ENCODE results near the gene SNX5. TPM values are rescaled to one million over a fixed set of nuclear protein-coding genes. Genes with fewer than 3 reads are reported as not detected.
A peak's percentile ranks its signal among the peaks of the same experiment; 100 is the strongest.

The SNX5 gene
- total and polyA plus RNA-seq, 4 donors: 51.2 to 70.9 (median 59.3) TPM

DNA sequence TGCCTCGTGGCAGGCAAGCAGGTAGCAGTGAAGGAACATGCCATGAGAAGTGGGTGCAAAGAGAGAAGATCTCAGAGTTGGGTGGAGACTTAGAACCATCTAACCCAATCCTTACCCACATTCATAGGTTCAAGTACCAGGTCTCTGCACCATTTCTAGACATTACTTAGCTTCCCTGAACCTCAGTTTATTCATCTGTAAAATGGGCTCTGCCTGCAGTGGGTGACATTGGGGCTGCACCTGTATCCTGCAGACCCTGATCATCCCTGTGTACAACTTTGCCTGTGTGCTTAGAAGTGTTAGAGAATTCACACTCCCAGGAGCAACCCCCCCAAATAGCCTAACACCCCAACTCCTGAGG is 42.7 kb downstream of the SNX5 start:
- Histone ChIP-seq H3K27ac (ENCODE audit: low read depth in 1 of 2, low read length in 2 of 2) (no peak overlapping the region), H3K36me3 (ENCODE audit: control insufficient read depth in 1 of 2, insufficient read depth in 2 of 2, low read length in 1 of 2) (no peaks in the 10 kb centered on the region), H3K27me3 (ENCODE audit: control insufficient read depth in 1 of 2, insufficient read depth in 2 of 2, low read length in 1 of 2) (no peaks in the 10 kb centered on the region), H3K9me3 (ENCODE audit: control insufficient read depth, low read length) (no peaks in the 10 kb centered on the region), H3K4me1 (ENCODE audit: control insufficient read depth in 1 of 2, insufficient read depth in 2 of 2, low read length in 2 of 2) (peaks cover 0 to 3% of the 10 kb centered on the region in 2 donors), H3K4me3 (ENCODE audit: low read length in 2 of 2) (no peak overlapping the region)
- intact Hi-C loops (cut with DNase I): no loop called here
- no peak for ATAC-seq (ENCODE audit: low FRiP score)
- no peak for DNase-seq
- 71 to 93% methylated on average over 1 of the region's 1 CpG for WGBS, 2 donors

GRCh38 chr20:17925141-17925939 is 43.3 kb downstream of the SNX5 start:
- intact Hi-C loops (cut with DNase I): no loop called here
- WGBS, 2 donors: 49 to 62% methylated on average over 11 of the region's 11 CpGs
- H3K27me3 ChIP-seq (ENCODE audit: control insufficient read depth in 1 of 2, insufficient read depth in 2 of 2, low read length in 1 of 2): no peaks in the 10 kb centered on the region
- no peak for ATAC-seq (ENCODE audit: low FRiP score)
- no peaks in the 10 kb centered on the region for H3K36me3 ChIP-seq (ENCODE audit: control insufficient read depth in 1 of 2, insufficient read depth in 2 of 2, low read length in 1 of 2)
- H3K9me3 ChIP-seq (ENCODE audit: control insufficient read depth, low read length): no peaks in the 10 kb centered on the region
- no peak overlapping the region for H3K27ac ChIP-seq (ENCODE audit: low read depth in 1 of 2, low read length in 2 of 2)
- peaks cover 0 to 3% of the 10 kb centered on the region in 2 donors for H3K4me1 ChIP-seq (ENCODE audit: control insufficient read depth in 1 of 2, insufficient read depth in 2 of 2, low read length in 2 of 2)
- no peak for DNase-seq
- H3K4me3 ChIP-seq (ENCODE audit: low read length in 2 of 2): no peak overlapping the region

- intact Hi-C loops (cut with DNase I): no loop called here
- no peaks in the 10 kb centered on the region for H3K36me3 ChIP-seq (ENCODE audit: control insufficient read depth in 1 of 2, insufficient read depth in 2 of 2, low read length in 1 of 2)
- DNase-seq: no peak
- H3K4me3 ChIP-seq (ENCODE audit: low read length in 2 of 2): no peak overlapping the region
- ATAC-seq (ENCODE audit: low FRiP score): no peak
- no peaks in the 10 kb centered on the region for H3K9me3 ChIP-seq (ENCODE audit: control insufficient read depth, low read length)
- no peak overlapping the region for H3K27ac ChIP-seq (ENCODE audit: low read depth in 1 of 2, low read length in 2 of 2)
- no peaks in the 10 kb centered on the region for H3K27me3 ChIP-seq (ENCODE audit: control insufficient read depth in 1 of 2, insufficient read depth in 2 of 2, low read length in 1 of 2)
- 29% methylated on average over 1 of the region's 1 CpG for WGBS, 2 donors
- peaks cover 0 to 3% of the 10 kb centered on the region in 2 donors for H3K4me1 ChIP-seq (ENCODE audit: control insufficient read depth in 1 of 2, insufficient read depth in 2 of 2, low read length in 2 of 2)
These were observed 46.8 kb downstream of the SNX5 start for GRCh38 chr20:17921774-17922173.

DNA sequence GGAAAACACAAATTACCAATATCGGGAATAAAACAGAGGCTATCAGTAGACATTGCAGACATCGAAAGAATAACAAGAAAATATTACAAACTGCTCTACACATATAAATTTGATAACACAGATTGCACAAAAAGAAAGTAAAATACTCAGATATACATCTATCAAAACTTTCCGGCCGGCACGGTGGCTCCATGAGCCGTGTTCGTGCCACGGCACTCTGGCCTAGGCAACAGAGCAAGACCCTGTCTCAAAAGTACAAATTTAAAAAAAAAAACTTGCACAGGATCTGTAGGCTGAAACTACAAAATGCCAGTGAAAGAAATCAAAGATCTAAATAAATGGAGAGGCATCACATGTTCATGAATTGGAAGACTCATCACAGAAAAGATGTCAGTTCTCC is 49.4 kb downstream of the SNX5 start:
- no peak for ATAC-seq (ENCODE audit: low FRiP score)
- intact Hi-C loops (cut with DNase I): no loop called here
- 94 to 95% methylated on average over 8 of the region's 8 CpGs for WGBS, 2 donors
- H3K27ac ChIP-seq (ENCODE audit: low read depth in 1 of 2, low read length in 2 of 2): no peak overlapping the region
- DNase-seq: no peak
- H3K27me3 ChIP-seq (ENCODE audit: control insufficient read depth in 1 of 2, insufficient read depth in 2 of 2, low read length in 1 of 2): no peaks in the 10 kb centered on the region
- no peak overlapping the region for H3K4me3 ChIP-seq (ENCODE audit: low read length in 2 of 2)
- H3K4me1 ChIP-seq (ENCODE audit: control insufficient read depth in 1 of 2, insufficient read depth in 2 of 2, low read length in 2 of 2): no peaks in the 10 kb centered on the region
- no peaks in the 10 kb centered on the region for H3K9me3 ChIP-seq (ENCODE audit: control insufficient read depth, low read length)
- no peaks in the 10 kb centered on the region for H3K36me3 ChIP-seq (ENCODE audit: control insufficient read depth in 1 of 2, insufficient read depth in 2 of 2, low read length in 1 of 2)

- Histone ChIP-seq H3K4me1 (ENCODE audit: control insufficient read depth in 1 of 2, insufficient read depth in 2 of 2, low read length in 2 of 2) (no peaks in the 10 kb centered on the region), H3K4me3 (ENCODE audit: low read length in 2 of 2) (no peak overlapping the region), H3K36me3 (ENCODE audit: control insufficient read depth in 1 of 2, insufficient read depth in 2 of 2, low read length in 1 of 2) (no peaks in the 10 kb centered on the region), H3K27ac (ENCODE audit: low read depth in 1 of 2, low read length in 2 of 2) (no peak overlapping the region), H3K27me3 (ENCODE audit: control insufficient read depth in 1 of 2, insufficient read depth in 2 of 2, low read length in 1 of 2) (no peaks in the 10 kb centered on the region), H3K9me3 (ENCODE audit: control insufficient read depth, low read length) (no peaks in the 10 kb centered on the region)
- intact Hi-C loops (cut with DNase I): no loop called here
- WGBS, 2 donors: 90 to 91% methylated on average over 7 of the region's 7 CpGs
- no peak for DNase-seq
- no peak for ATAC-seq (ENCODE audit: low FRiP score)
These were observed 50.6 kb downstream of the SNX5 start for GRCh38 chr20:17917832-17918618.

DNA sequence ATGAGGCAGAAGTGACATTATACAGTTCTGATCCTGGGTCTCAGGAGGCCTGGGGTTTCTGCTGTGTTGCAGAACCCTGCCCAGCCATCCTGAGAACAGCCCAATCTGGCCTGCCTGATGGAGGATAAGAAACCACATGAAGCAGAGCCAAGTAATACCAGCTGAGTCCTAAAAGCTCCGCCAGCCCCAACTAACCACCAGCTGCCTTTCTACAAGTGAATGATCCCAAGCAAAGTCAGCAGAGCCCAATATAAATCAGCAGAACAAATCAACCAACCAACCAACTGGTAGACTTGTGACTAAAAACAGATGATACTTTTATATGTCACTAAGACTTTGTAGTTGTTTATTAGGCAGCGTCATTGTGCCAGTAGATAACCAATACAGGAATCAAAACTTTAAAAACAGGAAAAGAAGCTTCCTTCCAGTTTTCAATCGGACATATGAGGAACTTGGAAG is 52.1 kb downstream of the SNX5 start:
- Histone ChIP-seq H3K27me3 (ENCODE audit: control insufficient read depth in 1 of 2, insufficient read depth in 2 of 2, low read length in 1 of 2) (no peaks in the 10 kb centered on the region), H3K9me3 (ENCODE audit: control insufficient read depth, low read length) (no peaks in the 10 kb centered on the region), H3K36me3 (ENCODE audit: control insufficient read depth in 1 of 2, insufficient read depth in 2 of 2, low read length in 1 of 2) (no peaks in the 10 kb centered on the region), H3K4me1 (ENCODE audit: control insufficient read depth in 1 of 2, insufficient read depth in 2 of 2, low read length in 2 of 2) (no peaks in the 10 kb centered on the region), H3K4me3 (ENCODE audit: low read length in 2 of 2) (no peak overlapping the region), H3K27ac (ENCODE audit: low read depth in 1 of 2, low read length in 2 of 2) (no peak overlapping the region)
- intact Hi-C loops (cut with DNase I): no loop called here
- peak in 1 of 2 donors; percentile 57 for DNase-seq
- ATAC-seq (ENCODE audit: low FRiP score): no peak
- 49 to 61% methylated on average over 3 of the region's 3 CpGs for WGBS, 2 donors

DNA sequence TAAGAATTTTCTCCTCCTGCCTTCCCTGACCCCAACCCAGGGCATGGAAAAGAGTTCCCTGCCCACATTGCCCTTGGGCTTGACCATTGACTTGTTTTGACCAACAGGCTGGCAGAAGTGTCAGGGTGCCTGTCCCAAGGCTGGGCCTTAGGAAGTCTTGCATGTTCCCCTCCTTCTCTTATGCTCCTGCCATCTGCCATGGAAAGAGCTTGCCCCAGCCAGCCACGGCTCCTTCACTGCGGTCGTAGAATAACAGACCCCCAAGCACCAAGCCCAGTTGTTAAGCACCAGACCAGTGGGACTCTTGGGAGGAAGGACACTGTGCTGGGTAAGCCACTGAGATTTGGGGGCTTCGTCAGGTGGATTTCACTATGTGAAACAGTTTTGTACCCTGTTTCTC is 53.6 kb downstream of the SNX5 start:
- no peaks in the 10 kb centered on the region for H3K27me3 ChIP-seq (ENCODE audit: control insufficient read depth in 1 of 2, insufficient read depth in 2 of 2, low read length in 1 of 2)
- H3K4me3 ChIP-seq (ENCODE audit: low read length in 2 of 2): no peak overlapping the region
- no peak for DNase-seq
- no peak for ATAC-seq (ENCODE audit: low FRiP score)
- intact Hi-C loops (cut with DNase I): no loop called here
- 85 to 86% methylated on average over 4 of the region's 4 CpGs for WGBS, 2 donors
- H3K9me3 ChIP-seq (ENCODE audit: control insufficient read depth, low read length): no peaks in the 10 kb centered on the region
- no peaks in the 10 kb centered on the region for H3K36me3 ChIP-seq (ENCODE audit: control insufficient read depth in 1 of 2, insufficient read depth in 2 of 2, low read length in 1 of 2)
- no peaks in the 10 kb centered on the region for H3K4me1 ChIP-seq (ENCODE audit: control insufficient read depth in 1 of 2, insufficient read depth in 2 of 2, low read length in 2 of 2)
- no peak overlapping the region for H3K27ac ChIP-seq (ENCODE audit: low read depth in 1 of 2, low read length in 2 of 2)

GRCh38 chr20:17912916-17913315 is 55.7 kb downstream of the SNX5 start:
- H3K27me3 ChIP-seq (ENCODE audit: control insufficient read depth in 1 of 2, insufficient read depth in 2 of 2, low read length in 1 of 2): no peaks in the 10 kb centered on the region
- DNase-seq (no peak), ATAC-seq (ENCODE audit: low FRiP score) (no peak)
- H3K36me3 ChIP-seq (ENCODE audit: control insufficient read depth in 1 of 2, insufficient read depth in 2 of 2, low read length in 1 of 2): no peaks in the 10 kb centered on the region
- intact Hi-C loops (cut with DNase I): no loop called here
- H3K27ac ChIP-seq (ENCODE audit: low read depth in 1 of 2, low read length in 2 of 2): no peak overlapping the region
- H3K4me1 ChIP-seq (ENCODE audit: control insufficient read depth in 1 of 2, insufficient read depth in 2 of 2, low read length in 2 of 2): no peaks in the 10 kb centered on the region
- H3K4me3 ChIP-seq (ENCODE audit: low read length in 2 of 2): no peak overlapping the region
- WGBS, 2 donors: 86 to 92% methylated on average over 2 of the region's 2 CpGs
- no peaks in the 10 kb centered on the region for H3K9me3 ChIP-seq (ENCODE audit: control insufficient read depth, low read length)

GRCh38 chr20:17911927-17912326 is 56.7 kb downstream of the SNX5 start:
- intact Hi-C loops (cut with DNase I): no loop called here
- no peaks in the 10 kb centered on the region for H3K27me3 ChIP-seq (ENCODE audit: control insufficient read depth in 1 of 2, insufficient read depth in 2 of 2, low read length in 1 of 2)
- 83 to 86% methylated on average over 4 of the region's 4 CpGs for WGBS, 2 donors
- H3K4me3 ChIP-seq (ENCODE audit: low read length in 2 of 2): no peak overlapping the region
- no peaks in the 10 kb centered on the region for H3K4me1 ChIP-seq (ENCODE audit: control insufficient read depth in 1 of 2, insufficient read depth in 2 of 2, low read length in 2 of 2)
- no peaks in the 10 kb centered on the region for H3K9me3 ChIP-seq (ENCODE audit: control insufficient read depth, low read length)
- H3K27ac ChIP-seq (ENCODE audit: low read depth in 1 of 2, low read length in 2 of 2): no peak overlapping the region
- no peaks in the 10 kb centered on the region for H3K36me3 ChIP-seq (ENCODE audit: control insufficient read depth in 1 of 2, insufficient read depth in 2 of 2, low read length in 1 of 2)
- ATAC-seq (ENCODE audit: low FRiP score) (no peak), DNase-seq (no peak)

Measured in aorta (tissue), 5 donors.